GM18498 (cell line): Measurements from ENCODE around the gene ATF7.
"Not testable (repeated sequence)": the region's sequence is repeated elsewhere in the genome, so short reads cannot be mapped to it uniquely, and the experiment has no call there.

Experiments used
- ATAC-seq: cut with Tn5 transposase; IDR thresholded peaks from one replicate; pipeline ENCODE4 v1.9.1; 2021; ENCODE audit warnings: mild to moderate bottlenecking, moderate library complexity; ENCODE audit not compliant: unreplicated experiment

Gene ATF7

GRCh38 chr12:53567961-53568808 is 58.0 kb downstream of the ATF7 start:
- ATAC-seq, result no peak

GRCh38 chr12:53565376-53565775 is 60.8 kb downstream of the ATF7 start:
- ATAC-seq, result not testable (repeated sequence)

- ATAC-seq, result no peak
These were observed 61.2 kb downstream of the ATF7 start for GRCh38 chr12:53564941-53565340.

GRCh38 chr12:53564278-53564677 is 61.9 kb downstream of the ATF7 start:
- no peak for ATAC-seq

GRCh38 chr12:53563452-53564028 is 62.6 kb downstream of the ATF7 start:
- ATAC-seq, result no peak

- no peak for ATAC-seq
These were observed 64.6 kb downstream of the ATF7 start for GRCh38 chr12:53561590-53561953.

- no peak for ATAC-seq
These were observed 65.1 kb downstream of the ATF7 start for GRCh38 chr12:53560912-53561589.

- ATAC-seq, result no peak
These were observed 65.8 kb downstream of the ATF7 start for GRCh38 chr12:53560351-53560750.

- ATAC-seq, result no peak
These were observed 67.6 kb downstream of the ATF7 start for GRCh38 chr12:53558631-53559030.

- no peak for ATAC-seq
These were observed 73.5 kb downstream of the ATF7 start for GRCh38 chr12:53552361-53553327.

GRCh38 chr12:53551889-53552291 is 74.3 kb downstream of the ATF7 start:
- no peak for ATAC-seq

- no peak for ATAC-seq
These were observed 75.6 kb downstream of the ATF7 start for GRCh38 chr12:53550595-53550994.

- ATAC-seq, result not testable (repeated sequence)
These were observed 76.1 kb downstream of the ATF7 start for GRCh38 chr12:53550131-53550530.

- not testable (repeated sequence) for ATAC-seq
These were observed 77.8 kb downstream of the ATF7 start for GRCh38 chr12:53548354-53548753.

GRCh38 chr12:53543539-53543938 is 82.6 kb downstream of the ATF7 start:
- peak; percentile 75 for ATAC-seq

GRCh38 chr12:53539526-53539925 is 86.7 kb downstream of the ATF7 start:
- ATAC-seq, result no peak

- no peak for ATAC-seq
These were observed 87.9 kb downstream of the ATF7 start for GRCh38 chr12:53538209-53538689.

- ATAC-seq, result no peak
These were observed 89.2 kb downstream of the ATF7 start for GRCh38 chr12:53536962-53537361.

GRCh38 chr12:53533471-53533870 is 92.7 kb downstream of the ATF7 start:
- no peak for ATAC-seq
